Motor neuron (in vitro differentiated cells): ENCODE measurements around the gene PLPPR1. TPM values are rescaled to one million over a fixed set of nuclear protein-coding genes. Genes with fewer than 3 reads are reported as not detected.

ENCODE experiments used
- ATAC-seq, 8 experiments: fragments of 200-7000 bp; cut with Tn5 transposase; replicated peaks in 6 of 8; 2 replicates each; pipeline ENCODE4 v1.8.0; 2021; ENCODE audit warnings: mild to moderate bottlenecking in 8 of 8, moderate library complexity in 8 of 8
- H3K27ac ChIP-seq, 2 donors: fragments of 250-450 bp; sonication (Bioruptor Pico); 2 replicates each; pipeline ENCODE4 v1.9.0; 2021; ENCODE audit warnings: antibody characterized with exemption in 2 of 2, mild to moderate bottlenecking in 2 of 2, moderate library complexity in 1 of 2
- H3K4me1 ChIP-seq, 2 donors: fragments of 250-450 bp; sonication (Bioruptor Pico); replicated peaks in 1 of 2; 2 replicates each; pipeline ENCODE4 v1.6.1; 2021; ENCODE audit warnings: antibody characterized with exemption in 2 of 2, mild to moderate bottlenecking in 2 of 2, moderate library complexity in 1 of 2
- H3K4me3 ChIP-seq, 5 donors: fragments of 250-450 bp; sonication (Bioruptor Pico); 2 replicates each; pipeline ENCODE4 v1.9.0; 2021; ENCODE audit warnings: antibody characterized with exemption in 5 of 5, mild to moderate bottlenecking in 5 of 5, moderate library complexity in 4 of 5
- WGBS, 10 experiments: fragments of 450-650 bp; shearing (Covaris generic); methylation state at CpG; one replicate each; pipeline ENCODE4 v1.0.0; 2022; 5-methylcytosine and 5-hydroxymethylcytosine counted together
- in situ Hi-C, 9 experiments: fragments of 400-800 bp; cut with MboI; loops; one replicate each; pipeline ENCODE4 v1.15.0; 2021; ENCODE audit warnings: low sequenced_read_pairs in 9 of 9, low pct_unique_long_range_greater_than_20kb in 2 of 9; ENCODE audit not compliant: unreplicated experiment in 9 of 9
- total RNA-seq, 8 experiments: library from RNA; unstranded; fragments of 300-600 nt; gene quantifications; 2 replicates each; pipeline versions ENCODE4 v1.2.3 to v1.2.4, GENCODE V29; 2022

The PLPPR1 gene
- total RNA-seq, 8 experiments from 2014 or later: 0.17 to 52.3 (median 37.5) TPM; not detected in 1

GRCh38 chr9:101200852-101201251, 172.3 kb downstream of the PLPPR1 start:
- 0 to 100% (median 79%) methylated on average over 2 of the region's 2 CpGs; no CpG with 5 or more reads in 3 of the 10 experiments for WGBS, 10 experiments
- H3K27ac ChIP-seq: no peak overlapping the region
- ATAC-seq: no peak
- in situ Hi-C loops: no loop called here
- no peaks in the 10 kb centered on the region for H3K4me1 ChIP-seq
- no peak overlapping the region for H3K4me3 ChIP-seq

GRCh38 chr9:101201630-101202029, 173.1 kb downstream of the PLPPR1 start:
- Histone ChIP-seq H3K27ac (no peak overlapping the region), H3K4me3 (no peak overlapping the region), H3K4me1 (no peaks in the 10 kb centered on the region)
- in situ Hi-C loops: no loop called here
- WGBS, 10 experiments: 7 to 94% (median 66%) methylated on average over 1 to 2 of the region's 2 CpGs; no CpG with 5 or more reads in 1 of the 10 experiments
- ATAC-seq: peak in 3 of 8 experiments; percentile 61 to 84 (median 79)

DNA sequence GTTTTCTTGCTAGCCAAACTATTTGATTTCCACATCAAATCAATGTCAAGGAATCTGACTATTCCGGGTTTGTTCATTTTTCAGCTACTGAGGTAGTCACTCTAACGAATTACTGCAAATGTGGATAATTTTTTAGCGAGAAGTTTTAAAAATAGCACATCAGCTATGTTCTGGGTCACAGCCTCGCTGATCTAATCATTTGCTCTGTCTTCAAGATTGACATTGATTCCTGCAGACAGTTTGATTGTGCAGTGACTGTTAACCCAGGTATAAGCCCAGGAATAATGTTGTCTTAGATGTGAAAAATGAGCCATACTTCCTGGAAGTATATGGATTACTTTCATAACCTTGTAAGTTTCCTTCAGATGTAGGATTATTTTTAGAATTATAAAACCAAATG, 181.1 kb downstream of the PLPPR1 start:
- 0 to 98% (median 81%) methylated on average over 2 to 4 of the region's 4 CpGs; no CpG with 5 or more reads in 3 of the 10 experiments for WGBS, 10 experiments
- Histone ChIP-seq H3K4me3 (no peak overlapping the region), H3K4me1 (no peaks in the 10 kb centered on the region), H3K27ac (no peak overlapping the region)
- no peak for ATAC-seq
- in situ Hi-C loops: no loop called here

GRCh38 chr9:101212661-101213060, 184.1 kb downstream of the PLPPR1 start:
- WGBS, 10 experiments: 0 to 94% (median 61%) methylated on average over 1 to 2 of the region's 2 CpGs; no CpG with 5 or more reads in 2 of the 10 experiments
- ATAC-seq: no peak
- Histone ChIP-seq H3K27ac (no peak overlapping the region), H3K4me1 (no peaks in the 10 kb centered on the region), H3K4me3 (no peak overlapping the region)
- in situ Hi-C loops: no loop called here

DNA sequence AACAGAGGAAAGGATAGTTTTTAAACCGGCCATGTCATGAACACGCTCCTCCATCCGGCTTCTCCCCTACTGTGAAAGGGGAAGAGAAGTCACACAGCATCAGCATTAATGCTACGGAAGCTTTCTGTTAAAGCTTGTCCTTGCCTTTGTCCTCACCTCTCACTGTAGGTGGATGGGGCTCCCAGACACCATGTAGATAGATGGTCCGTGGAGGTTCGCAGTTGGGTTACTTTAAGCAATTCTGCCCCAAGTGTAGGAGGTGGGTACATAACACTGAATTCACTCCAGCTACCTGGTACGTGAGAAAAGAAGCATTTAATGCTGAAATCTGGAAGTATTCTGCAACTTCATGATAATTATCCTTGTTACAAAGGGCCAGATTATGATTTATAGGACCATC, 190.5 kb downstream of the PLPPR1 start:
- WGBS, 10 experiments: 37 to 100% (median 86%) methylated on average over 2 to 6 of the region's 7 CpGs; no CpG with 5 or more reads in 2 of the 10 experiments
- in situ Hi-C loops: no loop called here
- Histone ChIP-seq H3K4me1 (no peaks in the 10 kb centered on the region), H3K27ac (no peak overlapping the region), H3K4me3 (no peak overlapping the region)
- no peak for ATAC-seq

DNA sequence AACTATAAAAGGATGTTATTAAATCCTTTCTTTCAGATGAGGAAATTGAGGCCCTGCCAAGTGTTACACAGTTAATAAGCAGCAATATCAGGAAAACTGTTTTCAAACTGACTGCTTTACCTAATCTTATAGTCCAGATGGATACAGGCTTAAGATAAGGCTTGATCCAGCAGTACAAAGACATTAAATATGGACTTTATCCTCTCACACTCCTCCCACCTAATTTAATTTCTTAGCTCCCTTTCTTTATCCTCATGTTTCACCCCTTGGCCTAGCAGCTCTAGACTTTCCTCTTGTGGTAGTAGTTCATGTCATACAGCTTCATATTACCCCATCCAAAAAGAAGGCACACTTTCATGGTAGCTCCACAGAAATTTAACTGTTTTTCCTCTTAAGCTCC, 191.8 kb downstream of the PLPPR1 start:
- H3K4me1 ChIP-seq: peaks cover 0 to 5% of the 10 kb centered on the region in 2 donors
- no peak for ATAC-seq
- in situ Hi-C loops: no loop called here
- no peak overlapping the region for H3K27ac ChIP-seq
- no peak overlapping the region for H3K4me3 ChIP-seq

- ATAC-seq: peak in 1 of 8 experiments; percentile 29
- 17 to 100% (median 92%) methylated on average over 1 to 4 of the region's 4 CpGs; no CpG with 5 or more reads in 3 of the 10 experiments for WGBS, 10 experiments
- no peak overlapping the region for H3K27ac ChIP-seq
- H3K4me3 ChIP-seq: no peak overlapping the region
- in situ Hi-C loops: loop anchor here in 1 of 9 experiments (25.0 kb wide), 1 partner anchor 513 kb away; no protein-coding TSS in a partner anchor
- peaks cover 0 to 13% of the 10 kb centered on the region in 2 donors for H3K4me1 ChIP-seq
Observed at GRCh38 chr9:101225271-101225670, 196.7 kb downstream of the PLPPR1 start.

GRCh38 chr9:101226161-101226560, 197.6 kb downstream of the PLPPR1 start:
- in situ Hi-C loops: loop anchor here in 1 of 9 experiments (25.0 kb wide), 1 partner anchor 514 kb away; no protein-coding TSS in a partner anchor
- no peak overlapping the region for H3K4me3 ChIP-seq

GRCh38 chr9:101226803-101227202, 198.3 kb downstream of the PLPPR1 start:
- WGBS, 10 experiments: 8 to 100% (median 77%) methylated on average over 1 to 3 of the region's 3 CpGs; no CpG with 5 or more reads in 4 of the 10 experiments
- H3K4me1 ChIP-seq: peaks cover 0 to 21% of the 10 kb centered on the region in 2 donors
- no peak for ATAC-seq
- no peak overlapping the region for H3K4me3 ChIP-seq
- in situ Hi-C loops: loop anchor here in 1 of 9 experiments (25.0 kb wide), 1 partner anchor 515 kb away; no protein-coding TSS in a partner anchor
- H3K27ac ChIP-seq: no peak overlapping the region

More at GRCh38 chr9:101226161-101226560, 197.6 kb downstream of the PLPPR1 start:
- peaks cover 0 to 21% of the 10 kb centered on the region in 2 donors for H3K4me1 ChIP-seq
- no peak overlapping the region for H3K27ac ChIP-seq
- ATAC-seq: no peak

DNA sequence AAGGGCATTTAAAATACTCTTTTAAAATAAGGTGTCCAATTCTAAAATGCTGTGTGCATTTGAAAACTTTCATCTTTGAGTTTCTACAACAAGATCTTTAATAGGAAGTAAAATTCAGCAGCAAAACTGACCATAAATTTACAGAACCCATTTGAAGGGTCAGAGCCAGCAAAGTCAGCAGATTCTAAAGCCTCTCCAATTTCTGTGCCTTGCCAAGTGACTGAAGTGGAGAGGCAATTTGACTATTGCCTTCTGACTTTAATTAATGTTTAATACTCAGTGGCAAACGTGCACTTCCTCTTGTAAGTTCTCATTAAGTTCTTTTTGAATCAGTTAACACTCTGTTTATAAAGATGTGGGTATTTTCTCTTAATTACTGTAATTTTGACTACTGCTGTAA, 201.1 kb downstream of the PLPPR1 start:
- WGBS, 10 experiments: 0 to 67% (median 44%) methylated on average over 1 of the region's 1 CpG; no CpG with 5 or more reads in 3 of the 10 experiments
- ATAC-seq: no peak
- peaks cover 0 to 21% of the 10 kb centered on the region in 2 donors for H3K4me1 ChIP-seq
- no peak overlapping the region for H3K27ac ChIP-seq
- in situ Hi-C loops: loop anchor here in 1 of 9 experiments (25.0 kb wide), 1 partner anchor 517 kb away; no protein-coding TSS in a partner anchor
- no peak overlapping the region for H3K4me3 ChIP-seq

- in situ Hi-C loops: loop anchor here in 1 of 9 experiments (25.0 kb wide), 1 partner anchor 520 kb away; no protein-coding TSS in a partner anchor
- ATAC-seq: no peak
- 7 to 100% (median 100%) methylated on average over 1 to 2 of the region's 2 CpGs; no CpG with 5 or more reads in 3 of the 10 experiments for WGBS, 10 experiments
- Histone ChIP-seq H3K4me1 (peaks cover 0 to 15% of the 10 kb centered on the region in 2 donors), H3K27ac (no peak overlapping the region), H3K4me3 (no peak overlapping the region)
Observed at GRCh38 chr9:101232405-101232977, 204.0 kb downstream of the PLPPR1 start.

DNA sequence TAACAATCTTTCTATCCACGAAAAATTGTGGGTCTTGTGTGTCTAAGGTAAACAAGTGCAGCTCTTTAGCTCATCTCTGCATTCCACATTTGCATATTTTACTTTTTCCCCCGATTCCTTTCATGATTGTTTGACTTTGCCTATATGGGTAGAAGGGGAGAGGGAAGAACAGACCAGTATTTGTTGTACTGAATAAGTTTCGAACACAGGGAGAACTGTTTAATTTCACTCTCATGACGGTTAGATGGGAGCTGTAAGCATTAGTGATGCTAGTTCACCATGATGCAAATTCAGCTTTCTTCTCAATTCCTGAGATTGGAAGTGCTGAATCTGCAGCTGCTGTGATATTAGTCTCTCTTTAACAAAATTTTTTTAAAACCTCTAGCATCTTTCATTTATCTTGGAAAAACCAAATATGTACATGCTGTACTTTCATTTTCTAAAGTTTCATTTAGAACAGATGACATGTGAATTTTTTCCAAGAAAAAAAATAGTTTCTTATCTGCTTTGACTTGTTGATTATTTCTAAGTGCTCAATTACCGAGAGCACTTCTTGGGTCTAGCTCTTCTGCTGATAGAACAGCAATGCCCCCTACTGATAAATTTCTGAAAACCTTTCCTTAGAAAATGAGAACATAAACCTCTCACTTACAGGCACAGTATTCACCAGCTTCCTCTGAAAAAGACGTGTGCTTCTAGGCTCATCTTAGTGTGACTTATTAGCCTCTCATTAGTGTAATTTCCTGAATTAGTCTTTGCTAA, 206.8 kb downstream of the PLPPR1 start:
- Histone ChIP-seq H3K27ac (no peak overlapping the region), H3K4me3 (no peak overlapping the region), H3K4me1 (peaks cover 0 to 7% of the 10 kb centered on the region in 2 donors)
- WGBS, 10 experiments: 0 to 50% (median 23%) methylated on average over 1 to 6 of the region's 6 CpGs
- ATAC-seq: peak; percentile 54 to 94 (median 72)
- in situ Hi-C loops: loop anchor here in 1 of 9 experiments (25.0 kb wide), 1 partner anchor 523 kb away; no protein-coding TSS in a partner anchor

- Histone ChIP-seq H3K4me1 (no peaks in the 10 kb centered on the region), H3K27ac (no peak overlapping the region), H3K4me3 (no peak overlapping the region)
- 0 to 100% (median 88%) methylated on average over 1 of the region's 1 CpG; no CpG with 5 or more reads in 1 of the 10 experiments for WGBS, 10 experiments
- ATAC-seq: no peak
- in situ Hi-C loops: loop anchor here in 2 of 9 experiments (10.0 to 25.0 kb wide), 2 partner anchors 528 to 530 kb away; no protein-coding TSS in a partner anchor
Observed at GRCh38 chr9:101242651-101243050, 214.1 kb downstream of the PLPPR1 start.
